ENCODE results near the gene RIPPLY3.
"Not testable (repeated sequence)": the region's sequence is repeated elsewhere in the genome, so short reads cannot be mapped to it uniquely, and the experiment has no call there.

RIPPLY3 gene

GRCh38 chr21:37017951-37018679, 11.6 kb downstream of the RIPPLY3 start:
- DNase-seq (ENCODE audit: low spot score), result no peak

DNA sequence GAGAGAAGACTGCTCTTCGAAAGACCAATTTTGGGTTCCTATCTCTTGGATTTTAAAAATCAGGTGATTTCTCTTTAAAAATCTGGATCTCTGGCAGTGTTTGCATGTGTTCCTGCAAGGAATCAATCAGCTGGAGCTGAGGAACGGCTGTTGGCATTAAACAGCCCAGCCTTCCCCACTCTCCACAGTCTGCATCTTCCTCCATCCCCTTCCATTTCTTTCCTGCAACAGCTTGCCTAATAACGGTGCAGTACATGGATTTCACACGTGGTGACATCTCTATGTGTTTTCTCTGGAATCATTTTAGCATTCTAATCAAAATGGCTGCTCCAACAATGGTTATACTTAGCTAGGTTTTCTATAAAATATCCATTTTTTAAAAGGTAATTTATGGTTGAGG, 20.0 kb downstream of the RIPPLY3 start:
- no peak for DNase-seq (ENCODE audit: low spot score)

DNA sequence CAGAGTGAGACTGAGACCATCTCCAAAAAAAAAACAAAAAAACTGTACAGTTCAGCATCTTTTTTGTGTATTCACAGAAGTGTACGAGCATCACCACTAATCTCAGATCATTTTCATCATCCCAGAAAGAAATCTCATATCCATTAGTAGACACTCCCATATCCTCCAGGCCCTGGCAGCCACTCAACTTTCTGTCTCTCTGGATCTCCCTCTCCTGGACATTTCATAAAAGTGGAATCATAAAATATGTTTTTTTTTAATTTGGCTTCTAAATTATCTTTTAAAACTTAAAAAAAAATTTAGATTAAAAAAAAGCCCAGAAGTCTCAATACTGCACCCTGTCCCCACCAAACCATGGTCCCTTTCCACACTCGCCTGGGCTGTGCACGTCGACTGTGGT, 22.1 kb downstream of the RIPPLY3 start:
- DNase-seq (ENCODE audit: low spot score), result no peak

- DNase-seq (ENCODE audit: low spot score), result no peak
These were observed 24.4 kb downstream of the RIPPLY3 start for GRCh38 chr21:37030864-37031263.

GRCh38 chr21:37032293-37032692, 25.8 kb downstream of the RIPPLY3 start:
- no peak for DNase-seq (ENCODE audit: low spot score)

DNA sequence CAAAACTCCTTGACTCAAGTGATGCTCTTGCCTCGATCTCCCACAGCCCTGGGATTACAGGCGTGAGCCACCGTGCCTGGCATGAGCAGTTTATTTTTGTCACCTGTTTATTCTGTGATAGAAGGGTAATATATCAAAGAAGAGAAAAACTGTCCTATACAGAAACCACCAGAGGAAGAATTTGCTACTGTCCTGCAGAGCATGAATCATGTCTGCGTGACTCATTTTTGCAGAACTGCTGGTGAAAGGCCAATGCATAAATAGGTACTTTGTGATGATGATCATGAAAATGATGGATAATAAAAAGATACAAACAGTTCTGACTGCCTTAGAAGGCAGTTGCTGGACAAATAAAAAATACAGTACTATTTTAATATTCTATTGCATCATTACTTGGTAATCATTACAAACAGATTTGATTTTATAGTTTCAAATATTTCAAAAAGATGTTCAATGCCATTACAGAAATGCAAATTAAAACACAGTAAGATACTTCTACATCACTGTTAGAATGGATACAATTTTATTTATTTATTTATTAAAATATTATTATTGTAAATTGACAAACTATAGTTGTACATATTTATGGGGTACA, 26.5 kb downstream of the RIPPLY3 start:
- no peak for DNase-seq (ENCODE audit: low spot score)

- not testable (repeated sequence) for DNase-seq (ENCODE audit: low spot score)
These were observed 27.9 kb downstream of the RIPPLY3 start for GRCh38 chr21:37034394-37034793.

- no peak for DNase-seq (ENCODE audit: low spot score)
These were observed 29.7 kb downstream of the RIPPLY3 start for GRCh38 chr21:37036177-37036576.

- DNase-seq (ENCODE audit: low spot score), result no peak
These were observed 33.0 kb downstream of the RIPPLY3 start for GRCh38 chr21:37039411-37040075.

GRCh38 chr21:37040212-37040611, 33.7 kb downstream of the RIPPLY3 start:
- no peak for DNase-seq (ENCODE audit: low spot score)

GRCh38 chr21:37041706-37042271, 35.3 kb downstream of the RIPPLY3 start:
- no peak for DNase-seq (ENCODE audit: low spot score)

DNA sequence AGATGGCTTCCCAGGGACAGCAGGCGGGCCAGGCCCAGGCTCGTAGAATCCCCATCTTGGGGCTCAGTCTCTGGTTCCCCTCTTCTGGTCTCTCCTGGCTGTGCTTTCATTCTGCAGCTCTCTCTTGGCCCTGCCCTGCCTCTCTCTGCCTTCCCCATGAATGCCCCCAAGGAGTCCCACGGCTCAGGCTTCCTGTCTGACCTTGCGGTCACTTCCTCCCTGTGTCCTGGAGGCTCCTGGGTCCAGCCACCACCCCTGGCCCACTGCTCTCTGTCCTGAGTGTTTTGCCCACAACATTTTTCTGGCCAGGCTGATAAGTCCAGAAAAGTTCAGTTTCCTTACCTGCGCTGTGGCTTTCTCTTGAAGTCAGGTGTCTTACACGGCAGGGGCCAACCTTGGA, 37.3 kb downstream of the RIPPLY3 start:
- DNase-seq (ENCODE audit: low spot score), result no peak

- no peak for DNase-seq (ENCODE audit: low spot score)
These were observed 38.1 kb downstream of the RIPPLY3 start for GRCh38 chr21:37044643-37045042.

GRCh38 chr21:37045149-37045548, 38.6 kb downstream of the RIPPLY3 start:
- no peak for DNase-seq (ENCODE audit: low spot score)

GRCh38 chr21:37045556-37045955, 39.1 kb downstream of the RIPPLY3 start:
- DNase-seq (ENCODE audit: low spot score), result no peak

GRCh38 chr21:37047079-37047478, 40.6 kb downstream of the RIPPLY3 start:
- DNase-seq (ENCODE audit: low spot score), result no peak

DNA sequence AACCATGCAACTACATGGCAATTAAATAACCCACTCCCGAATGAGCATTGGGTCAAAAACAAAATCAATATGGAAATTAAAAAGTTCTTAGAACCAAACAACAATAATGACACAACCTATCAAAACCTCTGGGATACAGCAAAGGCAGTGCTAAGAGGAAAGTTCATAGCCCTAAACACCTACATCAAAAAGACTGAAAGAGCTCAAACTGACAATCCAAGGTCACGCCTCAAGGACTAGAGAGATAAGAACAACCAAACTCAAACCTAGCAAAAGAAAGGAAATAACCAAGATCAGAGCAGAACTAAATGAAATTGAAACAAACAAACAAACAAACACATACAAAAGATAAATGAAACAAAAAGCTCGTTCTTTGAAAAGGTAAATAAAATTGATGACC, 43.2 kb downstream of the RIPPLY3 start:
- not testable (repeated sequence) for DNase-seq (ENCODE audit: low spot score)

GRCh38 chr21:37055271-37055855, 48.9 kb downstream of the RIPPLY3 start:
- no peak for DNase-seq (ENCODE audit: low spot score)

DNA sequence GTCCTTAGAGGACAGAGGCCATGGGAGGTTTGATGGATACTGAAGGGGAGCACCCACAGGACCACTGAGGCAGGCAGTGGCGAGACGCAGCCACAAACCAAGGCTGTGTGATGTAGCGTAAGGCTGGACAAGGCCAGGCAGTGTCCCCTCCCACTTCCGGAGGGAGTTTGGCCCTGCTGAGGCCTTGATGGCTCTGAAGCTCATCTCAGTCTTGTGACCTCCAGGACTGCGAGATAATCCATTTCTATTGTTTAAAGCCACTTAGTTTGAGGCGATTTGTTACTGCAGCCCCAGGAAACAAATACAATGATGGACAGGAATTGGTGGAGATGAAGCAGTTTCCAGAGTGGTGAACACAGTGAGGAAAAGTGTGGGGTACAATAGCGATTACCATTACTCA, 51.1 kb downstream of the RIPPLY3 start:
- no peak for DNase-seq (ENCODE audit: low spot score)

DNA sequence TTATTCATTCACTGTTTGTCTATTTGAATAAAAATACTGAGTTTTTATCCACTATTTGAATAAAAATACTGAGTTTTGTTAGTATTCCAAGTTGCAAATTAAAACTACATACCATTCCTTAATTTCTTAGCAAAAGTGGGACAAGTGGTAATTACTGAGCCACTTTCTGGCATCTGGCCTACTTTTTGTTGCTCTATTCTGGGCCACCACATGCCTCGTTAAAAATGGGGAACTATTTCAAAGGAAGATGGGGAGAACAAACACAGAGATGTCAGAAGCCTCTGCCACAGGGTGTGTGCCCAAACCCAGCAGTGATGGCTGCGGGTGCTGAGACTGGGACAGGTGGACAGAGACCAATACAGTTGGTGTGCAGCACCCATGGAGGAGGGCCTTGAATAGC, 51.8 kb downstream of the RIPPLY3 start:
- DNase-seq (ENCODE audit: low spot score), result no peak

- no peak for DNase-seq (ENCODE audit: low spot score)
These were observed 52.7 kb downstream of the RIPPLY3 start for GRCh38 chr21:37059181-37059580.

GRCh38 chr21:37060296-37060695, 53.8 kb downstream of the RIPPLY3 start:
- peak; percentile 27 for DNase-seq (ENCODE audit: low spot score)

Measured in HuH-7.5 (cell line).